ENCODE measurements around the gene SYNDIG1. TPM values are rescaled to one million over a fixed set of nuclear protein-coding genes. Genes with fewer than 3 reads are reported as not detected.

SYNDIG1 gene
- total RNA-seq, 1 donor from 2014 or later = not detected

DNA sequence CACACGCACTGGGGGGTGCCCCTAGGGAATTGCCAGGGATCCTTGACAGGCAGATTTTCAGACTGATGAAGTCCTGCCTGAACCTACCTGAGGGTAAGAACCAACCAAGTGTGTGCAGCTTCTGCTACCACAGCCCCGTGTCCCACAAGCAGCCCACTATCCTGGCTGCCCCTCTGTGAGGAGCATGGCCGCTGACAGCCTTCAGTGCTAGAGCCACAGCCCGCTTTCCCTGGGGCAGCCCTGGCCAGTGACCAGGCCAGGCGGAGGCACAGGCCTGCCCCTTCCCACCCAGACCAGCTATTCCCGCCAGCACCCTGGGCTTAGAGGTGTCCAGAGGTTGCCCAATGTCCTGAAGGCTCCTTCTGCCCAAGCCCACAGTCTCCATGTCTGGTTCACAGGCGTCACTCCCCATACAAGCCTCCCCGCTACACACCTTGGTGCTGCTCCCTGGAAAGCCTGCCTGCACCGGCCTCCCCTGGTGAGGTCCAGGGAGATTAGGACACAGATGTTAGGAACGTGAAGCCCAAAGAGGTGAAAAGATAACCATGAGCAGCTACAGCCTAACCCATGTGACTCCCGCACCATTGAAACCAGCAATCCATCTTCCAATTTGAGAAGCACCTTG lies 207.0 kb downstream of the SYNDIG1 start:
- no peak overlapping the region for H3K4me3 ChIP-seq (ENCODE audit: low read depth, low read length)
- TF ChIP-seq, protein P1, sequence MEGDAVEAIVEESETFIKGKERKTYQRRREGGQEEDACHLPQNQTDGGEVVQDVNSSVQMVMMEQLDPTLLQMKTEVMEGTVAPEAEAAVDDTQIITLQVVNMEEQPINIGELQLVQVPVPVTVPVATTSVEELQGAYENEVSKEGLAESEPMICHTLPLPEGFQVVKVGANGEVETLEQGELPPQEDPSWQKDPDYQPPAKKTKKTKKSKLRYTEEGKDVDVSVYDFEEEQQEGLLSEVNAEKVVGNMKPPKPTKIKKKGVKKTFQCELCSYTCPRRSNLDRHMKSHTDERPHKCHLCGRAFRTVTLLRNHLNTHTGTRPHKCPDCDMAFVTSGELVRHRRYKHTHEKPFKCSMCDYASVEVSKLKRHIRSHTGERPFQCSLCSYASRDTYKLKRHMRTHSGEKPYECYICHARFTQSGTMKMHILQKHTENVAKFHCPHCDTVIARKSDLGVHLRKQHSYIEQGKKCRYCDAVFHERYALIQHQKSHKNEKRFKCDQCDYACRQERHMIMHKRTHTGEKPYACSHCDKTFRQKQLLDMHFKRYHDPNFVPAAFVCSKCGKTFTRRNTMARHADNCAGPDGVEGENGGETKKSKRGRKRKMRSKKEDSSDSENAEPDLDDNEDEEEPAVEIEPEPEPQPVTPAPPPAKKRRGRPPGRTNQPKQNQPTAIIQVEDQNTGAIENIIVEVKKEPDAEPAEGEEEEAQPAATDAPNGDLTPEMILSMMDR (IDR thresholded peaks at IDR 0.05; ENCODE audit: insufficient read depth, low read length, severe bottlenecking) = no peak
- DNase-seq (ENCODE audit: low read depth) (no peak), FAIRE-seq (no peak)
- H3K36me3 ChIP-seq (ENCODE audit: control insufficient read depth, insufficient read depth, low read length) = no peaks in the 10 kb centered on the region
- H3K27me3 ChIP-seq (ENCODE audit: control insufficient read depth, insufficient read depth, low read length) = no peaks in the 10 kb centered on the region

GRCh38 chr20:24676978-24677370 lies 207.5 kb downstream of the SYNDIG1 start:
- FAIRE-seq = no peak

DNA sequence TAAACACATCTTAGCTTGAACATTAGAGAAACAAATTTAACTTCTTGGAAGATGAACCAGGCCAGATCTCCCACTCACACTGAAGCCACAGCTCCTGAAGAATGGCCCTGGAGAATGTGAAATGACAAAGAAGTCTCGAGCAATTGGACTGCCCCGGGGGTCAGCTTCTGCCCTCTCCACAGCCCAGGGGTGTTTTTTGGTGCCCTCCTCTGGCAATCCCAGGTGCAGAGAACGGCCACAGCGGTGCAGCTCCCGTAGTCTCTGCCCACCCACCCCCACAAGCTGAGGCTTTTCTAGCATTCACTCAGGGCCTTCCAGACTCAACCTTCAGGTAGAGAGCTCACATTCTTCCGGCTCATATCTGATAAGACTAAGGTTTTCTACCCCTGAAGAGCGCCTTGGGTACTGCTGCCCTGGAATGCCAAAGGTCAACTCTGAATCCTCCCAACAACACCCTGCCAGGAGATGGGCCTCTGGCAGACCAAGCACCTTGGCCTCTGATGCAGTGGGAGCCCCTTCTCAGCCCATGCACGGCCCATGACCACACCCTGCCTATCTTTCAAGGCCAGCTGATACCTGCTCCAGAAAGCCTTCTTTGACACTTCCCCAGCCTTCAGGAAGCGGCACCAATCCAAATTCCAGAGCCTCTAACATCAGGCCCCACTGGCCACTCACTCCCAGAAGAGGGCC lies 208.3 kb downstream of the SYNDIG1 start:
- peak; percentile 32 for FAIRE-seq
- H3K36me3 ChIP-seq (ENCODE audit: control insufficient read depth, insufficient read depth, low read length) = no peaks in the 10 kb centered on the region
- H3K4me3 ChIP-seq (ENCODE audit: low read depth, low read length) = no peak overlapping the region
- TF ChIP-seq, protein P1 (IDR thresholded peaks at IDR 0.05; ENCODE audit: insufficient read depth, low read length, severe bottlenecking) = no peak
- H3K27me3 ChIP-seq (ENCODE audit: control insufficient read depth, insufficient read depth, low read length) = no peaks in the 10 kb centered on the region
- no peak for DNase-seq (ENCODE audit: low read depth)

More at GRCh38 chr20:24676978-24677370, 207.5 kb downstream of the SYNDIG1 start:
- TF ChIP-seq, protein P1 (IDR thresholded peaks at IDR 0.05; ENCODE audit: insufficient read depth, low read length, severe bottlenecking) = no peak
- no peaks in the 10 kb centered on the region for H3K27me3 ChIP-seq (ENCODE audit: control insufficient read depth, insufficient read depth, low read length)
- no peak for DNase-seq (ENCODE audit: low read depth)
- no peaks in the 10 kb centered on the region for H3K36me3 ChIP-seq (ENCODE audit: control insufficient read depth, insufficient read depth, low read length)
- no peak overlapping the region for H3K4me3 ChIP-seq (ENCODE audit: low read depth, low read length)

- Histone ChIP-seq H3K27me3 (ENCODE audit: control insufficient read depth, insufficient read depth, low read length) (no peaks in the 10 kb centered on the region), H3K4me3 (ENCODE audit: low read depth, low read length) (no peak overlapping the region), H3K36me3 (ENCODE audit: control insufficient read depth, insufficient read depth, low read length) (no peaks in the 10 kb centered on the region)
- DNase-seq (ENCODE audit: low read depth) (no peak), FAIRE-seq (peak; percentile 68)
- TF ChIP-seq, protein P1 (IDR thresholded peaks at IDR 0.05; ENCODE audit: insufficient read depth, low read length, severe bottlenecking) = no peak
Measured at GRCh38 chr20:24678351-24679106, 209.1 kb downstream of the SYNDIG1 start.

- TF ChIP-seq, protein P1 (IDR thresholded peaks at IDR 0.05; ENCODE audit: insufficient read depth, low read length, severe bottlenecking) = no peak
- Histone ChIP-seq H3K4me3 (ENCODE audit: low read depth, low read length) (no peak overlapping the region), H3K27me3 (ENCODE audit: control insufficient read depth, insufficient read depth, low read length) (no peaks in the 10 kb centered on the region), H3K36me3 (ENCODE audit: control insufficient read depth, insufficient read depth, low read length) (no peaks in the 10 kb centered on the region)
- DNase-seq (ENCODE audit: low read depth) (no peak), FAIRE-seq (no peak)
Measured at GRCh38 chr20:24679448-24680047, 210.1 kb downstream of the SYNDIG1 start.
